ENCODE measurements around the gene TOX3.

GRCh38 chr16:52498328-52499059 is 48.4 kb downstream of the TOX3 start:
- TF ChIP-seq RXRA (IDR thresholded peaks at IDR 0.05) = no peak
- TF ChIP-seq ATF3 (IDR thresholded peaks at IDR 0.05) = no peak
- TF ChIP-seq JUND (IDR thresholded peaks at IDR 0.05) = no peak
- no peak for TF ChIP-seq CTCF (IDR thresholded peaks at IDR 0.05; ENCODE audit: low read depth, low read length, missing input control)
- TF ChIP-seq YY1 (IDR thresholded peaks at IDR 0.05) = no peak
- TF ChIP-seq TAF1 (conservative IDR thresholded peaks at IDR 0.05) = no peak
- TF ChIP-seq REST (IDR thresholded peaks at IDR 0.05) = no peak
- TF ChIP-seq FOXA1 (IDR thresholded peaks at IDR 0.05) = no peak
- TF ChIP-seq MAX (IDR thresholded peaks at IDR 0.05) = no peak
- no peak for TF ChIP-seq NR2F2 (IDR thresholded peaks at IDR 0.05)
- no peak for TF ChIP-seq HNF4A (conservative IDR thresholded peaks at IDR 0.05)

Data from liver (tissue), 3 donors.